GM19193 (cell line): ENCODE measurements around the gene ATR.

ENCODE experiments used
- POLR2A ChIP-seq: IDR thresholded peaks from 4 replicates; pipeline ENCODE4 v1.6.1; 2011; ENCODE audit not compliant: insufficient read depth, insufficient read length; ENCODE audit errors: extremely low read depth

Gene ATR

DNA sequence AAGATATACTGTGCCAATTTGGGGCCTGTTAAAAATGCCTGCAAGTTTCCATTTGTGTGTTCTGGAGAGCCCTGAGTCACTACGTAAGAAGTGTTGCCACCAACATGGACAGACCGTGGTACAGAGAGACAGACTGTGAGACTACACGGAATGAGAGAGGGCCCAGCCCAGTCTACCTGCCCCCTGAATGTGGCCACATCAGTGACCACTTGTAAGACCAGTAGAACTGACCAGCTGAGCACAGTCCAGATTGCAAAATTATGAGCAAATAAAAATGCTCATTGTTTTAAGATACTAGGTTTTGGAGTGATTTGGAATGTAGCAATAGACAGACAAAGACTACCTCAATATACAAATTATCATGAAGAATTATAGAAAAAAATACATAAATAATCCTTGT, 42.0 kb downstream of the ATR start:
- no peak for TF ChIP-seq POLR2A

DNA sequence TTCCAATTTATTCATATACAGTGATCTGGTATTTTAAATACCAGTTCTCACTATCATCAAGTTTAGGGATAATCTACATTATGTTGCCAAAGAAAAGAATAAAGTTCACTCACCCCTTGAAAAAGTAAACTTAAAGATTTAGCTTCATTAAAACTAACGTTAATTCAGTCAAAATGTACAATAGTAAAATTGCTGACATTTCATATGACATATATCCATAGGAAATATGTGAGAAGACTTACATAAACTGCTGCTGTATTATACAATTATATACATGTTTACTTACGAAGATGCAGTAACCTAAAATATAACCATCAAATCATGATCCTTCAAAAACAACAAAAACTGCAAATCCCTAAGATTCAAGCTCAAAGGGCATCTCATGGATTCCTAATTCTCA, 44.0 kb downstream of the ATR start:
- no peak for TF ChIP-seq POLR2A

DNA sequence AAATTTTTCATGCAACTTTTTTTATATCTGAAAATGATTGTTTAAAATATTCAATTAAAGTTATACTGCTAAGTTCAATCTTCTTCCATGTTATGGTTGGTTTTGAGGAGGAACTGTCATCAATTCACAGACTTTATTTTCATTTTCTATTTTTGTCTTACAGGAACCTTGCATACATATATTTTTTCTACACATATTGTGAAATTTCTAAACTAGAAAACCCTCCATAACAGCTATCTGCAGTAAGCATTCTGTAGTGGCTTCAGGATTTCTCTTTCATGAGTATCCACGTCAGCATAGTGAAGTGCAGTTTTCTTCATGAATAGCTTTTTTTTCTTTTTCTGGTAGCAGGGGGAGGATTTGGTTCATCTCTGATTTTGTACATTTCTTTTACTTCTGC, 48.2 kb downstream of the ATR start:
- TF ChIP-seq POLR2A = no peak

DNA sequence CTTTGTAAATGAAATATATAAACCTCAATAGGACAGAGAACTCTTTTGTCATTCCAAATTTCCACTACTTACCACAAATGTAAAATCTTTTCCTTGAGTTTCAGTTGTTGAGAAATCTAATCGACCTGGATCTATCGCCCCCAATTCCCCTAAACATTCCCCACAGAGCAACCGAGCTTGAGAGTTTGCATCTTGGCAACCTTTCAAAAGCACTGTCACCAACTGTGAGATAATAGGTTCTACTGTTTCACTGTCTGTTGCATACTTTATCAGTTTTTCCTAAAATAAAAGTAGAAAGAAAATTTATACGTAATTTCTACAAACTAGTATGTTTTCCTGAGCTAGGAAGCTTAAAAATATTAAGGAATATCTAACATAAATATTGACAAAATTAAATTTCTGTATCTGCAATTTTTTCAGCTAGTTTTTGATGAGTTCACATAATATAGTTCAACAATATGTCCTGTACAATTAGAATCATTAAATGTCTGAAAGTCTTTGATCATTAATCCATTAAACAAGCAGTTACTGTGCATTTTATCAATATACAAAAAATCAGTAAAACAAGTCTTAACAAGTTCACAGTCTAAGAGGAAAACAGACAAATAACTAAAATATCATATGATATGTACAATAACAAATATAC, 54.5 kb downstream of the ATR start:
- no peak for TF ChIP-seq POLR2A

DNA sequence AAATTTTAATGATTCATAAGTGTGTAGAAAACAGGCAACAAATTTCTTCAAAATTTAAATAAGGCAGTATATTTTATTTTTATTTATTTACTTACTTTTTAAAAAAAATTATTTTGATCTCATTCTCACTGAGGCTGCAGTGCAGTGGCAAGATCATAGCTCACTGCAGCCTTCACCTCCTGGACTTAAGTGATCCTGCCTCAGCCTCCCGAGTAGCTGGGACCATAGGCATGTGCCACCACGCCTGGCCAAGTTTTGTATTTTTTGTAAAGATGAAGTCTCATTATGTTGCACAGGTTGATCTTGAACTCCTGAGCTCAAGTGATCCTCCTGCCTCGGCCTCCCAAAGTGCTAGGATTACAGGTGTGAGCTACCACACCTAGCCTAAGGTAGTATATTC, 69.5 kb downstream of the ATR start:
- TF ChIP-seq POLR2A = no peak

DNA sequence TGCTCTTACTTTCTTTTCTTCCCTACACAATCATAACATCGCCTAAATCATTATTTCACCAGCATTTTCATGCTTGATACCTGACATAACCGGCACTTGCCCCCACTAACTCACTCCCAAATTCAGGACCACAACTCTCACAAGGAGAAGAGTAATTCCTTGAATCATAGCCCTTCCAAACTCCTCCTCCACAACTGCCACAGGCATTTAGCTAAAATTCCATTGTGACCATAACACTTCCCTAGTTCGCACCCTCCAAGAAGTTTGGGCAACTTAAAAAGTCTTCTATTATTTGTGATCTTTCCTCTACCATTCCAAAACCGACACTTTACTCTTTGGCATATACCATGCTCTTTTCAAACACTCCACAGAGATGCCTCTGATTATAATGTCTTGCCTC, 71.3 kb downstream of the ATR start:
- no peak for TF ChIP-seq POLR2A

DNA sequence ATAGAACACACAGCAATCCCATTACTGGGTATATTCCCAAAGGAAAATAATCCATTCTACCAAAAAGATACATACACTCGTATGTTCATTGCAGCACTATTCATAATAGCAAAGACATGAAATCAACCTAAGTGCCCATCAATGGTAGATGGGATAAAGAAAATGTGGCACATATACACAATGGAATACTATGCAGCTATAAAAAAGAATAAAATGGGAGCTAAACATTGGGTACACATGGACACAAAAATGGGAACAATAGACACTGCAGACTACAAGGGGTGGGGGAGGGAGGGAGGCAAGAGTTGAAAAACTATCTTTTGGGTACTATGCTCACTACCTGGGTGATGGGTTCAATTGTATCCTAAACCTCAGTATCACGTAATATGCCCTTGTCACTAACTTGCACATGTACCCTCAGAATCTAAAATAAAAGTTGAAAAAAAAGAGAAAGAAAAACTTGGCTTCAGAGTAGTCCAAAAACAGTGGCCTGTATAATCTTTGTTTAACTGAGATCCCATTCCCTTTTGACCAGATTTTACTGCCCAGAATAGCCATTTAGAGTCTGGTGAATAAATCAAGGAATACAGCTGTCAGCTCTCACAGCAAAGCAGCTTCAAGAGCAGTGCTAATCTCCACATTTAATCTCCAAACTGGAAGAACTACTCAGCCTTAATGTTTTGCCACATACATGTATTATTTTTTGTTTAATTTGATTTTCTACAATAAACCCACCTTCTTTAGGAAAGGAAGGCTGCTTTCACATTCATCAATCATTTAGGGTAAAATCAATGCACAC, 76.1 kb downstream of the ATR start:
- TF ChIP-seq POLR2A = no peak

DNA sequence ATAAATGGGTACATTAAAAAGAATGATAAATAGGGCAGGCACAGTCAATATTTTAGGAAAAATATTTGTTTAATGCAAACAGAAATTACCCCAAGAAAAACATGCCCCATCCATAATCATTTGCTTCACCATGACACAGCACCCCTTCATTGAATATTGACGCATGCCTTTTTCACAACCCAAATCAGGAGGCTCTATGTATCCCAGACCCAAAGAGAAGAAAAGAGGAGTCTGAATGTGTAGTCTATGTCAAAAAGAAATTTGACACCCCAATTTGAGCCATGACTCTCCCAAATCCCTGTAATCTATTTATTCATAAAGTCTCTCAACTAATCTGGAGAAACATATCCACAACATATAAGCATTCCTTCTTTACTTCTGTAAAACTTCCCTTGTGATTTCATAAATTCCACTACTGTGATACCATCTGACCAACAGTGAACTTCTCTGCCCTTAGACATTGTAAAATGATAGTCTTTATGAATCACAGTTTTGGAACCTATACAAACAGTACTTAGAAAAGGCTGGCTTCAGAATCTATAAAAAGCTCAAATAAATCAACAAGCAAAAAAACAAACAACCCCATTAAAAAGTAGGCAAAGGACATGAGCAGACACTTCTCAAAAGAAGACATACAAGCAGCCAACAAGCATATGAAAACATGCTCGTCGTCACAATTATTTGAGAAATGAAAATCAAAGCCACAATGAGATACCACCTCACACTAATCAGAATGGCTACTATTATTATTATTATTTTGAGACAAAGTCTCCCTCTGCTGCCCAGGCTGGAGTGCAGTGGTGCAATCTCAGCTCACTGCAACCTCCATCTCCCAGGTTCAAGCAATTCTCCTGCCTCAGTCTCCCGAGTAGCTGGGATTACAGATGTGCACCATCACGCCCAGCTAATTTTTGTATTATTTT, 77.3 kb downstream of the ATR start:
- TF ChIP-seq POLR2A = no peak

DNA sequence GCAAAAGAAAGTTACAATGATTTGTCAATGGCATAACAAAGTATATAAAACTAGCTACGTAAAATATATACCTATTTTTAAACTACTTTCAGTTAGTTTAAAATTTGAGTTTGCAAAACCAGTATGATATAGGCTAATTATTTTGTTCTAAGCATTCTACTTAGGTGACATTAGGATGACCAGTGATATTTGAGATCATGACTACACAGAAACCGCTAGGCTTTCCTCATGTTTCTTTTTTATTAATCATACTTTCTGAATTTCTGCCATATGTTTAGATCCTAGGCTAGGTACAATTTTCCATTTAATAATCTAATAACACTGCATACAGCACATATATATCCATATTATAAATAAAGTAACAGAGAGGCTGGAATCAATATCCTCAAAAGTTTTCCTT, 78.3 kb downstream of the ATR start:
- no peak for TF ChIP-seq POLR2A

DNA sequence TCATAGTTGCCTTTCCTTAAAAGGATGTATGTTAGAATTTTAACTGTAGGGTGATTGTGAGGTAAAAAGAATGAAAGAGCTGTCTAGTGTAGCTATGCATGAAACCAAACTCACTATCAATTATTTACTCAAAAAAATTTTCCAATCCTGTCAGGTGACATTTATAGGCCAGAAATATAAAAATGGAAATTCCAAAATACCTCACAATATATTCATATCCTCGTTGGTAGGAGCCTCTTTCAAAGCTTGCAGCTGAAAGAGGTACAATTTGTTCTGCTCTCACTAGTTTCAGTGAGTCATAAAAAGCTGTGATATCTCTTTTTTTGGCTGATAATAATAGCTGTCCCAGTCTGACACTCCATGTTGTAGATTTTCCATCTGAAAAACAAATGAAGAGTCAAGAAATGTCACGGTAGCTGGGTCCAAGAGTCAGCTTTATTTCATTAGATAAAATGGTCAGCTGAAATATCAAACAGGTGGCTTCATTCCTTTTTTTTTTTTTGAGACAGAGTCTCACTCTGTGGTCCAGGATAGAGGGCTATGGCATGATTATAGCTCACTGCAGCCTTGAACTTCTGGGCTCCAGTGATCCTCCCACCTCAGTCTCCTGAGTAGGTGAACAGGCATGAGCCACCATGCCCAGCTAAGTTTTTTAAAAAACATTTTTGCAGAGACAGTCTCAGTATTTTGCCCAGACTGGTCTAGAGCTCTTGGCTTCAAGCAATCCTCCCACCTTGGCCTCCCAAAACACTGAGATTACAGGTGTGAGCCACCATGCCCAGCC, 79.9 kb downstream of the ATR start:
- TF ChIP-seq POLR2A = no peak

DNA sequence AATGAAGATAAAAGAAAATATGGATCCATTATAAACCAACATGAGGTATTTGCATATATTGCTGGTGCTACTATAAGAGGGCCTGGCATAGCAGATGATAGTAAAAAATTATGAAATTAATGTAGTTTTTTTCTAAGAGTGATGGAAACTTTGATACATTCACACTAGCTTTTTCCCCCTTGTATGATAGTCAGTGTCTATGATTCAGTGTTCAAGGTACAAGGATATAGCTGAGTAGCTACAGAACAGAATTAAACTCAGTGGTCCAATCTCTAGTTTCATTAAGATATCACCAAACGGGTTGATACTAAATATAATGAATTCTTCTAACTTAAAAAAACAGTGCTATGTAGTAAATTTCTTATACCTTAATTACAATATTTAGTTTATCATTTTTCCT, 80.8 kb downstream of the ATR start:
- TF ChIP-seq POLR2A = no peak

DNA sequence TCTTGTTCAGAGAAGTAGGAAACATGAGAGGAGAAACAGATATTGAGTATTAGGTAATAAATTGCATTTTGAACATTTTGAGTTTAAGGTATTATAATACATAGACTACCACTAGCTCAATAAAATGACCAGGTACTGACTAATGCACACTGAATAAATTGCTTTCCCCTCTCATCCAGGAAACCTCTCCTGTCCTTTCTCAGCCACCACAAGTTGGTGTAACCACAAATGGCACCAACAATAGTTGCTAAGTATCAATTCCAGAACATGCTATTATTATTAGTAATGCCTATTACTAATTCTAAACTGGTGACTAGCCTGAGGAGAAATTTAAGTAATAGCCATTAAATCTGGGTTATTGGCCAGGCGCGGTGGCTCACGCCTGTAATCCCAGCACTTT, 83.4 kb downstream of the ATR start:
- no peak for TF ChIP-seq POLR2A

DNA sequence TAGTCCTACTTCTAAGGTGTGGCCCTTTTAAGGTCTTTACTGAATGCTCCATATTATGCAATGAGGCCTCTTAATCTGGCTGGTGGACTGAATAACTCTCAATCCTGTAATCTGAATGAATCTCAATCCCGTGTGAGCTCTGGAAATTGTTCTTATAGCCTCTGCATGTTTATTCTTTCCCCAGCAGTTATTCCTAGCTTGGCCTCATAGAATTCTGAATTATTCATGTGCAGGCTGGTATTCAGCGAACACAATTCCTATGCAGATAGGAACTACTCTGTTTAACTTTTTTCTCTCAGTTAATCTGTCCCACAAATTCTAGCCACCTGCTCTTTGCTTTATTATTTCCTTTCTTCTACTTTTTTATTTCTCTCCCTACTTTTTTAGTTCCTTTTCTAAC, 86.3 kb downstream of the ATR start:
- no peak for TF ChIP-seq POLR2A

DNA sequence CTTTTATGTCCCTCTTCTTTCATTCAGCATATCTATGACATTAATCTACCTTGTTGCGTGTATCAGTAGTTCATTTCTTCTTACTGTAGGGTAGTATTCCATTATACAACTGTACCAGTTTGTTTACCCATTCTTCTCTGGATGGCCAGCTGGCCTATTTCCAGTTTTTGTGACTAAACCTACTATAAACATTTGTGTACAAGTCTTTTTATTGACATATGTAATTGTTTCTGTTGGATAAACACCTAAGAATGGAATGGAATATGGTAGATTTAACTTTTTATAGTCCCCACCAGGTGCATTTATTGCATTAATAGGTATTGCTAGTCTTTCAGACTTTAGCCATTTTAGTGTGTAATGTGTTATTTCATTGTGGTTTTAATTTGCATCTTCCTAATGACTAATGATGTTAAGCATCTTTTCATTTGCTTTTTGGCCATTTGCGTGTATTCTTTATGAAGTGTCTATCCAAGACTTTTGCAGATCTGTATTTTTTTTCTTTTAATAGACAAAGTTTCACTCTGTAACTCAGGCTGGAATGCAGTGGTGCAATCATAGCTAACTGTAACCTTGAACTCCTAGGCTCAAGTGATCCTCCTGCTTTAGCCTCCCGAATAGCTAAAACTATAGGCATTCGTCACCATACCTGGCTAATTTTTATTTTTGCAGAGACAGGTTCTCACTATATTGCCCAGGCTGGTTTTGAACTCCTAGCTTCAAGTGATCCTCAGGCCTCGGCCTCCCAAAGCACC, 88.8 kb downstream of the ATR start:
- no peak for TF ChIP-seq POLR2A
